NT2/D1 (cell line): ENCODE measurements around the gene MSANTD2.

Experiments
- YY1 ChIP-seq: IDR thresholded peaks from 2 replicates; pipeline ENCODE4 v1.6.1; 2011; ENCODE audit not compliant: insufficient read length, insufficient read depth
- ZNF274 ChIP-seq: IDR thresholded peaks from 2 replicates; pipeline ENCODE4 v1.6.1; 2011; ENCODE audit warnings: mild to moderate bottlenecking, low read depth, low read length

GRCh38 chr11:124759266-124760204 lies 40.7 kb downstream of the MSANTD2 start:
- TF ChIP-seq ZNF274 (no peak), YY1 (no peak)
